HepG2 (cell line): Measurements from ENCODE around the gene KCNJ1. TPM values are rescaled to one million over a fixed set of nuclear protein-coding genes. Genes with fewer than 3 reads are reported as not detected.
A peak's percentile ranks its signal among the peaks of the same experiment; 100 is the strongest.

Experiments used
- ATAC-seq: fragments of 200-7000 bp; cut with Tn5 transposase; 3 replicates; pipeline ENCODE4 v1.9.1; 2020; ENCODE audit warnings: mild to moderate bottlenecking, moderate library complexity
- BruUV-seq: library from RNA; stranded (reverse); fragments of 400-500 nt; replicated peaks from 2 replicates; lab custom pipeline; 2021; lab: Mats Ljungman, UMichigan
- CTCF ChIA-PET: fragments of 300-600 bp; formaldehyde crosslinking; extraction: SDS; loops from one replicate; lab custom pipeline; 2021; ENCODE audit warnings: low total read pairs, inconsistent platforms, low intra/inter-chr PET ratio; lab: Yijun Ruan, JAX
- POLR2A ChIA-PET: fragments of 350-600 bp; sonication (Branson Sonifier 250); formaldehyde crosslinking; loops from one replicate; lab custom pipeline; 2020; ENCODE audit warnings: antibody characterized with exemption, inconsistent platforms; lab: Yijun Ruan, JAX
- DNase-seq: peaks from one replicate; pipeline ENCODE4 v3.0.0-alpha.2; 2015; ENCODE audit warnings: low spot score
- FAIRE-seq: peaks from 3 replicates; lab custom pipeline; 2011; peaks lifted over from hg19 to GRCh38; lab: Jason Lieb, UNC
- H2AFZ ChIP-seq: one replicate; pipeline ENCODE4 v1.6.1; 2011; ENCODE audit warnings: low read length, inconsistent platforms
- H3K27ac ChIP-seq: fragments of 300-600 bp; 3 replicates; pipeline ENCODE4 v1.8.0; 2011; ENCODE audit warnings: mixed run types, mild to moderate bottlenecking, mixed read lengths, low read length, inconsistent platforms; ENCODE audit not compliant: insufficient read depth; ENCODE audit errors: extremely low read length
- H3K27me3 ChIP-seq, 2 experiments: fragments of 200-600 bp in 1 of 2; 2 replicates in 1 of 2; 3 replicates in 1 of 2; pipeline versions ENCODE4 v1.6.0 to v1.8.0; 2011; ENCODE audit warnings: low read length in 2 of 2, mild to moderate bottlenecking in 2 of 2, moderate library complexity in 2 of 2, inconsistent platforms in 1 of 2; ENCODE audit not compliant: insufficient read depth in 2 of 2, control insufficient read depth in 1 of 2
- H3K36me3 ChIP-seq, 2 experiments: fragments of 200-600 bp in 1 of 2; replicated peaks in 1 of 2; 2 replicates in 1 of 2; 3 replicates in 1 of 2; pipeline versions ENCODE4 v1.5.1 to v1.8.0; 2011; ENCODE audit warnings: low read length in 2 of 2, inconsistent platforms in 1 of 2; ENCODE audit not compliant: insufficient read depth in 2 of 2, control insufficient read depth in 1 of 2
- H3K4me1 ChIP-seq: 2 replicates; pipeline ENCODE4 v1.5.1; 2012; ENCODE audit warnings: low read length, inconsistent platforms; ENCODE audit not compliant: insufficient read depth
- H3K4me2 ChIP-seq: 2 replicates; pipeline ENCODE4 v1.6.0; 2011; ENCODE audit warnings: low read depth, low read length, inconsistent platforms
- H3K4me3 ChIP-seq, 3 experiments: fragments of 200-600 bp in 1 of 3; sonication (generic), shearing (Covaris generic) in 1 of 3; replicated peaks in 1 of 3; 2 replicates each; pipeline ENCODE4 v1.5.1; 2011 to 2016; ENCODE audit warnings: low read length in 3 of 3, inconsistent platforms in 2 of 3, low read depth in 2 of 3, mild to moderate bottlenecking in 2 of 3, control low read depth in 1 of 3, mixed read lengths in 1 of 3; ENCODE audit not compliant: insufficient read depth in 1 of 3
- H3K79me2 ChIP-seq: one replicate; pipeline ENCODE4 v1.6.1; 2011; ENCODE audit warnings: low read length, inconsistent platforms; ENCODE audit not compliant: insufficient read depth
- H3K9ac ChIP-seq: 2 replicates; pipeline ENCODE4 v1.6.0; 2011; ENCODE audit warnings: mild to moderate bottlenecking, low read depth, low read length, inconsistent platforms; ENCODE audit not compliant: insufficient read depth
- H3K9me3 ChIP-seq: 2 replicates; pipeline ENCODE4 v1.5.1; 2012; ENCODE audit warnings: mild to moderate bottlenecking, low read length
- H4K20me1 ChIP-seq: 2 replicates; pipeline ENCODE4 v1.6.0; 2011; ENCODE audit warnings: inconsistent platforms, mild to moderate bottlenecking, low read length, moderate library complexity; ENCODE audit not compliant: insufficient read depth
- CENPBD1 ChIP-seq: sonication (generic); formaldehyde crosslinking; IDR thresholded peaks from 2 replicates; pipeline ENCODE4 v1.8.0; 2022; ENCODE audit warnings: missing genetic modification reagents, low read depth, mild to moderate bottlenecking, borderline replicate concordance
- FOXP4 ChIP-seq: sonication (generic); formaldehyde crosslinking; IDR thresholded peaks from 2 replicates; pipeline ENCODE4 v1.4.0; 2020; ENCODE audit warnings: missing genetic modification reagents
- MAFK ChIP-seq, 2 experiments: IDR thresholded peaks in 1 of 2; conservative IDR thresholded peaks in 1 of 2; 2 replicates each; pipeline ENCODE4 v1.6.1; 2011; ENCODE audit warnings: improper control_type of control experiment in 2 of 2, low read length in 2 of 2
- MNT ChIP-seq: fragments of 450-650 bp; IDR thresholded peaks from 2 replicates; pipeline ENCODE4 v1.6.1; 2016
- WGBS: methylation state at CpG from one replicate; pipeline ENCODE4 v1.1.6; 2017; ENCODE audit warnings: low lambda C conversion rate; 5-methylcytosine and 5-hydroxymethylcytosine counted together
- in situ Hi-C: cut with HindIII; loops from 2 replicates; pipeline ENCODE4 v1.10.0; 2017; ENCODE audit warnings: low pct_unique_long_range_greater_than_20kb; ENCODE audit not compliant: extremely low pct_ligation_motif_present
- intact Hi-C: fragments of 100-400 bp; cut with micrococcal nuclease; formaldehyde crosslinking; loops from one replicate; pipeline ENCODE4 v1.10.0; 2022; ENCODE audit not compliant: unreplicated experiment
- polyA plus RNA-seq, 8 experiments: library from polyadenylated mRNA; depleted of rRNA in 3 of 8; stranded (reverse) in 7 of 8; unstranded in 1 of 8; fragments of >200 nt; fragmentation: Illumina TruSeq in 4 of 8; extraction: Trizol in 4 of 8; gene quantifications; 2 replicates each; pipeline versions ENCODE4 v1.2.1 to v1.2.3, GENCODE V29; 2011 to 2016; ENCODE audit warnings: low read depth in 4 of 8, missing spikeins in 1 of 8, mixed read lengths in 1 of 8; ENCODE audit not compliant: insufficient read depth in 1 of 8
- total RNA-seq, 5 experiments: library from RNA; depleted of rRNA; stranded (reverse); fragments of >200 nt; fragmentation: Illumina TruSeq; extraction: Trizol; gene quantifications; 2 replicates each; pipeline ENCODE4 v1.2.3, GENCODE V29; 2016; ENCODE audit warnings: low read depth in 1 of 5

The KCNJ1 gene
- total and polyA plus RNA-seq, 2 of the 13 experiments (the other 11 are each of a cell fraction or from before 2014, with no cell fraction given), result not detected

GRCh38 chr11:128884054-128884453, 17.0 kb upstream of the KCNJ1 start:
- intact Hi-C loops, result loop anchor here (1.0 to 2.0 kb wide), 3 partner anchors 65 to 233 kb away; no protein-coding TSS in a partner anchor
- POLR2A ChIA-PET, result no interaction called here

More at GRCh38 chr11:128884054-128884453, 17.0 kb upstream of the KCNJ1 start:
- no peak overlapping the region for H3K4me3 ChIP-seq
- no peaks in the 10 kb centered on the region for H3K79me2 ChIP-seq
- no peak for DNase-seq
- BruUV-seq, result no TSS peak
- no peaks in the 10 kb centered on the region for H3K36me3 ChIP-seq
- in situ Hi-C loops, result loop anchor here (10.0 to 25.0 kb wide), 2 partner anchors 441 to 803 kb away; no protein-coding TSS in a partner anchor
- peaks cover 3 to 43% of the 10 kb centered on the region in 2 experiments; a peak in 4 of 5 replicates for H3K27me3 ChIP-seq
- H3K4me1 ChIP-seq, result no peaks in the 10 kb centered on the region
- no peak overlapping the region for H3K4me2 ChIP-seq
- TF ChIP-seq FOXP4 (CRISPR knock-in tag) (no peak), CENPBD1 (no peak), MAFK (conservative IDR thresholded peaks at IDR 0.05 in 1 of 2, IDR thresholded peaks at IDR 0.05 in 1 of 2; ENCODE audit: low read length in 2 of 2) (0 out of 4 replicates have a peak, but pooled peaks of 1 of the 2 experiments have one; percentile 32), MNT (peak; percentile 72)
- TF ChIP-seq, all 625 proteins: peak for 2
- no peaks in the 10 kb centered on the region for H4K20me1 ChIP-seq
- CTCF ChIA-PET, result interaction anchor here (0.9 to 3.8 kb wide), 4 partner anchors 64 to 867 kb away, joined by 3 to 38 read pairs (median 7); no protein-coding TSS in a partner anchor
- ATAC-seq, result no peak
- no peaks in the 10 kb centered on the region for H3K9me3 ChIP-seq
- no peak overlapping the region for H3K27ac ChIP-seq
- no peak for FAIRE-seq
- H3K9ac ChIP-seq, result no peak overlapping the region
- 3% methylated on average over 4 of the region's 4 CpGs for WGBS
- H2AFZ ChIP-seq, result no peak overlapping the region
